Posterior cingulate gyrus (tissue), 11 donors: ENCODE results near the gene RASSF9.

Experiments
- DNase-seq, 10 donors: peaks; one replicate each; pipeline versions ENCODE4 v3.0.0 to v3.0.0-alpha.2; 2020 to 2021; ENCODE audit warnings: mixed read lengths in 3 of 10
- intact Hi-C: fragments of 100-400 bp; cut with DNase I; formaldehyde crosslinking; loops from one replicate; pipeline ENCODE4 v1.15.1; 2023

Gene RASSF9

GRCh38 chr12:85836197-85837090 lies at the start of gene RASSF9:
Gene RASSF9, minus strand, starts transcription at chr12:85836409. Its CDS starts 208 bp downstream, at chr12:85836201.
- intact Hi-C loops = no loop called here
- DNase-seq = peak in 2 of 10 donors; percentile 52 to 73

DNA sequence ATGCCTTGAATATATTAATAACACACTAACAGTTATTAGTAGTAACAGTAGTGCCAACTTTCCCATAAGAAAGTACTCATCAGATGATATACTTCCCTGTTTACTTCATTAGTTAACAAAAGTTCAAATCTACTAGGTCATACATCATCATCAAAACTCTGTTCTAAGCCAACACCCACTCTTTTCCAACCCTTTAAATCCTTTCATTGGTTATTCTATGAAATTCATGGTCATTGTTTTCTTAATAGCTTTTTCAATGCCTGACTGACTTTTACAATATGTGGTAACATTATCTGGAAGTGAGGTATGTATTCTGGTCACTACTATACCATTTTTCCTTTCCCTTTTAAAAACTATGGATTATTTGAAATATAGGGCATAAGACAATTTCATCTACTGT lies 47.6 kb upstream of the RASSF9 start:
- intact Hi-C loops = no loop called here
- no peak for DNase-seq

- DNase-seq = no peak
- intact Hi-C loops = no loop called here
Measured at GRCh38 chr12:85877459-85877858, 41.2 kb upstream of the RASSF9 start.

DNA sequence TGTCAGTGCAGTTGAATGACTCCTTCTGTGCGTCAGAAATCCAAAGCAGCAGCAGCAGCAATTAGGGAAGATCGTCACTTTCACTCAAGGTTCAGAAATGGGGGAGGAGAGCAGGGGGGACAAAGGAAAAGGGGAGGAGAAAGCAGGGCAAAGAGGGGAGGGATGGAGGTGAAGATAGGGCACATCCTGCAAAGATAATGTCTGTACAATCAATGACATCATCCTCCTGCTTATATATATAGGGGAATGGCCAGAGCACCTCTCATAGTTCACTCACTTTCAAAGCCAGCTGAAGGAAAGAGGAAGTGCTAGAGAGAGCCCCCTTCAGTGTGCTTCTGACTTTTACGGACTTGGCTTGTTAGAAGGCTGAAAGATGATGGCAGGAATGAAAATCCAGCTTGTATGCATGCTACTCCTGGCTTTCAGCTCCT lies 37.8 kb upstream of the RASSF9 start, which contains the start of gene NTS:
TSS of gene NTS (plus strand) at position 265 of the 431 bp plus-strand sequence. CDS start at position 374, 109 bp downstream.
- intact Hi-C loops = loop anchor here (5.0 kb wide), 1 partner anchor 407 kb away; no protein-coding TSS in a partner anchor

GRCh38 chr12:85872497-85873091 lies 36.4 kb upstream of the RASSF9 start:
- no peak for DNase-seq
- intact Hi-C loops = loop anchor here (5.0 kb wide), 1 partner anchor 405 kb away; no protein-coding TSS in a partner anchor

More for the DNA sequence above, 37.8 kb upstream of the RASSF9 start, which contains the start of gene NTS:
- no peak for DNase-seq

GRCh38 chr12:85866986-85867776 lies 31.0 kb upstream of the RASSF9 start:
- intact Hi-C loops = loop anchor here (5.0 kb wide), 1 partner anchor 290 kb away; no protein-coding TSS in a partner anchor
- DNase-seq = no peak

- intact Hi-C loops = loop anchor here (5.0 kb wide), 1 partner anchor 289 kb away; no protein-coding TSS in a partner anchor
- DNase-seq = no peak
Measured at GRCh38 chr12:85865890-85866289, 29.7 kb upstream of the RASSF9 start.

DNA sequence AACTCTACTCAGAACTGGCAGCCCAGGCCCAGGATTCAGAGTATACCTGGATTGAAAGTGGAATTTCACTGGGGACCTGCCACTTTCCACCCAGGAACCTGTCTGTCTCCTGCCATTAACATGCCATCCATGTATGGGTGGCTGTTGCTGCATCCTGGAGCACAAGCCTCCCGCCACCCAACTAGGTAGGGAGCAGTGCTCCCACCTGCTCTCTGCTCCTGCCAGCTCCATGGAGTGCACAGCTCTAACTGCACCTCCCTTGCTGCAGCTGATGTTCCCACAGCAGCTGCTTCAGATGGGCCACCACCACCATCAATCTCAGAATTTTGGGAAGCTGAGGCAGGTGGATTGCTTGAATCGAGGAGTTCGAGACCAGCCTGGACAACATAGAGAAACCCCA lies 20.8 kb upstream of the RASSF9 start:
- intact Hi-C loops = no loop called here
- DNase-seq = no peak

DNA sequence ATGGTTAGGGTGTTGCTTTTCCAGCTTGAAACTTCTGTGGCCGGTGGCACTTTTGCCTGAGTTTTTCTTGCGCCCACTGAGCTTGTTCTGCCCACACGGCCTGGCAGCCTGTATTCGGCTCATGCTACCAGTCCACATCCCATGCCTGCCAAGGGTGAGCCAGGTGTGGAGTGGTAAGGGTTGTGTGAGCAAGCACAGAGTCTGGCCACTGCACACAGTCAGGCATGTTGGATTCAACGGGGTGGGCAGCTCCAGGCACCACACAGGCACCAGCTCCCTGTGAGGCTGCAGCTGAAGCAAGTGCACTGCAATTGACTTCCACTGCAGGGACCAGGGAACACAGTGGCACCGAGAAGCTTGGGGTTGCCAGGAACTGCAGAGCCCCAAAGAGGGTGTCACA lies 19.1 kb upstream of the RASSF9 start:
- intact Hi-C loops = no loop called here
- DNase-seq = no peak

DNA sequence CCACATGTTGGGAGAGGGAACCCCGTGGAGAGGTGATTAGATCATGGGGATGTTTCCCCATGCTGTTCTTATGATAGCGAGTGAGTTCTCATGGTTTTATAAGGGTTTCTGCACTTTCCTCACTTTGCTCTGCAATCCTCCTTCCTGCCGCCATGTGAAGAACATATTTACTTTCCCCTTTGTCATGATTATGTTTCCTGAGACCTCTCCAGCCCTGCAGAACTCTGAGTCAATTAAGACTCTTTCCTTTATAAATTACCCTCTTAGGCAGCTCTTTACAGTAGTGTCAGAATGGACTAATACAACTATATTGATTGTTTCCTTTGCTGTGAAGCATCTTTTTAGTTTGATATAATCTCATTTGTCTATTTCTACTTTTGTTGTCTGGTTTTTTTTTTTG lies 13.1 kb upstream of the RASSF9 start:
- intact Hi-C loops = no loop called here
- no peak for DNase-seq

DNA sequence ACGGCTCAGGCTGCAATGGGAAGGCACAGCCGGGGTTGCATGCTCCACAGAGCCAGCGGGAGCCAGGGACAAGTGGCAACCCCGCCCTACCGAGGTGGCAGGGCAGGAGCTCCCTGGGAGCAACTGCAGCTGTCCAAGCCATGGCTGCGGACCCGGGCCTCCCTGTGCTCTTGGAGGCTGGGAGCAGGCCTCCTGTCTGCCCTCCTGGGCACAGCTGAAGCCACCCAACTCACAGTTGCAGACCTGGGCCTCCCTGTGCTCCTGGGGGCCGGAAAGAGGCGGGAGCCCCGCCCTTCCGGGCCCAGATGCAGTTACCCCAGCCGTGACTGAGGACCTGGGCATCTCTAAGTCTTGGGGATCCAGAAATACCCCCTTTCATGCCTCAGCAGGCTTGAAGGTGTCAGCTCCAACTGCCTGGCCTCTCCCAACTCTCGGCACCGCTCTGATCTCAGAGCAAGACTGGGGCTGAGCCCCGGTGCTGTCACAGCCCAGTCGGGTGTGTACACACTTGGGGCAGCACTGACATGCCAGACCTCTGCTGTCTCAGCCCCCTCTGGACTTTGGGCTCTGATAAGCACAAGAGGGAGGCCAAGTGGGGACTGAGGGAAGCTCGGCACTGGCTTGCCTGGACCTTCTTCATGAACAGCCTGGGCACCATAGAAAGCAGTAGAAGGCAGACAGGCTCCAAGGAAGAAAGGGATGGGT lies 7.5 kb upstream of the RASSF9 start:
- intact Hi-C loops = no loop called here
- no peak for DNase-seq

DNA sequence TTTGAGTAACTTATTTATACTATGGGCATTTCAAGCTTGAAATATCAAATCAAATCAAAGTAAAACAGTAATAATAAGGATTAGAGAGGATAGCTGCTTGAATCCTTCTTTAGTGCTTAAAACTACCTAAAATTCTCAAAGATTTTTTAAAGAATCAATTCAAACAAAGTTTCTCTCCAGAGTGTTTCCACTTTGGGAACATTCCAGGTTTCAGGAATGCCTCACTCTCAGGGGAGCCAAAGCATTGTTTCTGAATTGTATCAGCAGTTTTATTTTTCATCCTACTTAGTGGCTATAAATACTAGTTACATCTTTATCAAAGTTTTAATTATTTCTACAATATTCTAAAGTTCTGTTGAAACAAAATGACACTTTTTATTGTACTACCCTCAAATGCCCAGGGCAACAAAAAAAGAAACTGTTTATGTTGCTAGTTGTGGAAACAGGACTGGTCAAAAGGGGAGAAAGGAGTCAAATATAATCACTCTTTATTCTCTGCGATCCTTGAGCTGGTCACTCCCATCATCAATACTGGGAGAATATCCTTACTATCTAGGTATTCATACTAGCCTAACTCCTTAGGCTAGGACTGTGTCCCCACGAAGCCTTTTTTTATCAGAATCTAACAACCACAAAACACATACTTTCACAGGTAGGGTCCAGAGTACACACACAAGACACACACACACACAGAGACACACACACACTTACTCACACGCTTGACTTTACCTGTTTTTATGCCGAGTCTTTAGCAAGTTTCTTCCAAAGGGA lies 598 bp downstream of the RASSF9 start:
- intact Hi-C loops = no loop called here
- no peak for DNase-seq

DNA sequence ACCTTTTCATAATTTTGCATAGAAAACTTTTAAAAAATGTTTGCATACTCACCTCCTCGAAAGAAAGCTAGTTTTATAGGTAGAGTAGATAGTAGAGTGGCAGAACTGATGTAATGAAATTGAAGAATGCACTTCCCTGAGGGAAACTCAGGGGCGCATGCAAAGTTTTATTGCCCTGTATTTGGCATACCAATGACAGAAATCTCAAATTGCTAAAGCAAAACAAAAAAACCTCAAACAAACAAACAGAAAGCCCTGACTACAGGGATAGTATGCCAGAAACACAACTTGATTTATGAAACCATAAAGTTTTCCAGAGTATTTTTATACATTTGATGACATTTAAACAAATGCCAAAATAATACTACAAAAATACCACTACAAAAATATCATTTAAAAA lies 1.8 kb downstream of the RASSF9 start:
- DNase-seq = no peak
- intact Hi-C loops = no loop called here

- no peak for DNase-seq
- intact Hi-C loops = no loop called here
Measured at GRCh38 chr12:85833579-85833978, 2.6 kb downstream of the RASSF9 start.

DNA sequence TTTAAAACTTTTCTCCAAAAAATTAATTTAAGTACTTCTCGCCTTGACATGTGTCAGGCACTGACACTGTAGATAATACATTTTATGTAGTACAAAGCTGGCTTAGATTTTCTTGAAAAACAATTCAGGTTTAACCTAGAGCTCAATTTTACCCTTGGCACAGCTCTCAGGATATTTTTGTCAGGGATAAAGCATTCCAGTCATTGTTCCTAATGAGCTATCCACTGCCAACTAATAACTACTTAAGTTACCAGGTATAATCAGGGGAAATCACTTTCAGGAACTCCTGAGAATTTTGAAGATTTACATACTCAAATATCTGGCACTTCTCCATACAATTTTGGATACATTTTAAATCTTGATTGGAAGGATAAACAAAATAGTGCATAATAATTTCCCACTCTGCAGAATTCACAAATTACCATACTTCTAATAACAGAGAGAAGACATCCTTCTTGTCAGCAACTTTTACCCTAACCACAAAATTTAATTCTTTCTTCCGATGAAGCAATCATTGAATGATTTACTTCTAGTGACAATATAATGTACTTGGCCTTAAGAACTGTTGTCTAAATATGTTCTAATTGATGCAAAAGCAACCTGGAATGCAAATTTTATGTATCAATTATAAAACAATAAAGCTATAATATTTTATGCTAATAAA lies 4.8 kb downstream of the RASSF9 start:
- DNase-seq = no peak
- intact Hi-C loops = no loop called here

GRCh38 chr12:85829391-85829790 lies 6.8 kb downstream of the RASSF9 start:
- intact Hi-C loops = no loop called here
- no peak for DNase-seq

- intact Hi-C loops = no loop called here
- DNase-seq = no peak
Measured at GRCh38 chr12:85828576-85828975, 7.6 kb downstream of the RASSF9 start.

- intact Hi-C loops = no loop called here
- no peak for DNase-seq
Measured at GRCh38 chr12:85825746-85826145, 10.5 kb downstream of the RASSF9 start.
